ENCODE measurements around the gene WDR73. TPM values are rescaled to one million over a fixed set of nuclear protein-coding genes. Genes with fewer than 3 reads are reported as not detected.
A peak's percentile ranks its signal among the peaks of the same experiment; 100 is the strongest.

Gene WDR73
- total and polyA plus RNA-seq, 9 of the 15 experiments (the other 6 are each of a cell fraction or from before 2014, with no cell fraction given) = 9.2 to 25.4 (median 21.7) TPM

DNA sequence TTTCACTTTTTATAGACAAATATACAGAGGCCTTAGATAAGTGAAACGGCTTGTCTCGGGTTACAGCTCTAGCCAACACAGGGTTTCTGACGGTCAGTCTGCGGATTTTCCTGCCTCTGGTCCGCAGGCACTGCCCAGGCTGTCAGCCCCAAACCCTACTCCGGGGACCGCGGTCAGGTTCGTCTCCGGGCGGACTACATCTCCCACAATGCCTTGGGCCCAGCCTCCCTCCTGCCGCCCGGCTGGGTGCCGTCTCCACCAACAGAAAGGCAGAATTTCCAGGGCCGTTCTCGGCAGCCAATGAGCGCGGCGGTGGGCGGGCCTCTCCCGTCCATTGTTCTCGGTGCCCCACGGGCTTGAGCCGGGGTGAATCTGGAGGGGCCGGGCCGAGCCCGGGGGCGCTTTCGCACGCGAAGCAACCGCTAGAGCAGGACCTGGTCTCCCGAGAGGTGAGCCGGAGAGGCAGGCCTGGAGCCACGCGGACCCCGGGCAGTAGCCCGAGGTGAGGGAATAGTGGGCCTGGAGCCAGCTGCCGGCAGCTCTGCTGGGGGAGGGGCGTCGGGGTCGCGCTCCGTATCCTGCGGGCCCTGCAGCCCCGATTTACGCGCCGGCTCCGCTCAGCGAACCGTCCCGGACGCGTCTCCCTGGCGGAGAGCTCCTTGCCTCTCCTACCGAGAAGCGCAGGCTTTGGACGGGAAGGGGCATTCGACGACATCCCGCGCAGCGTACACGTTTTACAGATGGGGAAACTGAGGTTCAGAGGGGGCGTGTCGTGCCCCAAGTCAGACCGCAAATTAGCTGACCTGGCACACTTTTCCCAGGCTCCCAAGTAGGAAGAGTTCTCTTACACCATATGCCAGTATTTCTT, 53.2 kb downstream of the WDR73 start, which contains the start of gene ZSCAN2 (continued):
- TF ChIP-seq, protein P1, sequence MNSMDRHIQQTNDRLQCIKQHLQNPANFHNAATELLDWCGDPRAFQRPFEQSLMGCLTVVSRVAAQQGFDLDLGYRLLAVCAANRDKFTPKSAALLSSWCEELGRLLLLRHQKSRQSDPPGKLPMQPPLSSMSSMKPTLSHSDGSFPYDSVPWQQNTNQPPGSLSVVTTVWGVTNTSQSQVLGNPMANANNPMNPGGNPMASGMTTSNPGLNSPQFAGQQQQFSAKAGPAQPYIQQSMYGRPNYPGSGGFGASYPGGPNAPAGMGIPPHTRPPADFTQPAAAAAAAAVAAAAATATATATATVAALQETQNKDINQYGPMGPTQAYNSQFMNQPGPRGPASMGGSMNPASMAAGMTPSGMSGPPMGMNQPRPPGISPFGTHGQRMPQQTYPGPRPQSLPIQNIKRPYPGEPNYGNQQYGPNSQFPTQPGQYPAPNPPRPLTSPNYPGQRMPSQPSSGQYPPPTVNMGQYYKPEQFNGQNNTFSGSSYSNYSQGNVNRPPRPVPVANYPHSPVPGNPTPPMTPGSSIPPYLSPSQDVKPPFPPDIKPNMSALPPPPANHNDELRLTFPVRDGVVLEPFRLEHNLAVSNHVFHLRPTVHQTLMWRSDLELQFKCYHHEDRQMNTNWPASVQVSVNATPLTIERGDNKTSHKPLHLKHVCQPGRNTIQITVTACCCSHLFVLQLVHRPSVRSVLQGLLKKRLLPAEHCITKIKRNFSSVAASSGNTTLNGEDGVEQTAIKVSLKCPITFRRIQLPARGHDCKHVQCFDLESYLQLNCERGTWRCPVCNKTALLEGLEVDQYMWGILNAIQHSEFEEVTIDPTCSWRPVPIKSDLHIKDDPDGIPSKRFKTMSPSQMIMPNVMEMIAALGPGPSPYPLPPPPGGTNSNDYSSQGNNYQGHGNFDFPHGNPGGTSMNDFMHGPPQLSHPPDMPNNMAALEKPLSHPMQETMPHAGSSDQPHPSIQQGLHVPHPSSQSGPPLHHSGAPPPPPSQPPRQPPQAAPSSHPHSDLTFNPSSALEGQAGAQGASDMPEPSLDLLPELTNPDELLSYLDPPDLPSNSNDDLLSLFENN (IDR thresholded peaks at IDR 0.05; ENCODE audit: low read depth in 2 of 2, low read length in 2 of 2) = 0 out of 4 replicates have a peak, but pooled peaks of 1 of the 2 experiments have one; percentile 3
- peak in 1 of 2 experiments; percentile 36; a peak in 2 of 4 replicates for TF ChIP-seq HDAC1 (IDR thresholded peaks at IDR 0.05)
- TF ChIP-seq, protein P2, sequence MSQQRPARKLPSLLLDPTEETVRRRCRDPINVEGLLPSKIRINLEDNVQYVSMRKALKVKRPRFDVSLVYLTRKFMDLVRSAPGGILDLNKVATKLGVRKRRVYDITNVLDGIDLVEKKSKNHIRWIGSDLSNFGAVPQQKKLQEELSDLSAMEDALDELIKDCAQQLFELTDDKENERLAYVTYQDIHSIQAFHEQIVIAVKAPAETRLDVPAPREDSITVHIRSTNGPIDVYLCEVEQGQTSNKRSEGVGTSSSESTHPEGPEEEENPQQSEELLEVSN (IDR thresholded peaks at IDR 0.05; ENCODE audit: borderline replicate concordance in 1 of 2, extremely low read depth in 1 of 2, insufficient read depth in 1 of 2, insufficient read length in 1 of 2, low read depth in 1 of 2, low read length in 1 of 2, poor library complexity in 1 of 2, severe bottlenecking in 1 of 2) = peak in 1 of 2 experiments; percentile 31
- TF ChIP-seq MNT (conservative IDR thresholded peaks at IDR 0.05) = peak; percentile 87 to 93; a peak in 3 of 4 replicates
- no peak for TF ChIP-seq ZNF445 (CRISPR knock-in tag; IDR thresholded peaks at IDR 0.05; ENCODE audit: low read depth)
- TF ChIP-seq NCOA6 (IDR thresholded peaks at IDR 0.05) = peak; percentile 92
- TF ChIP-seq FOS (IDR thresholded peaks at IDR 0.05; ENCODE audit: extremely low read depth, insufficient read length) = peak; percentile 73
- peak; percentile 56 for TF ChIP-seq TAF1 (IDR thresholded peaks at IDR 0.05; ENCODE audit: control insufficient read depth, extremely low read depth, insufficient read depth, low read length, severe bottlenecking)
- TF ChIP-seq ZNF316 (IDR thresholded peaks at IDR 0.05) = peak; percentile 87
- TF ChIP-seq LCOR (CRISPR knock-in tag; IDR thresholded peaks at IDR 0.05) = peak; percentile 47; the same call in 1 of the 2 replicates
- TF ChIP-seq ZNF134 (CRISPR knock-in tag; conservative IDR thresholded peaks at IDR 0.05) = no peak
- peak; percentile 56 for TF ChIP-seq PHF20 (IDR thresholded peaks at IDR 0.05; ENCODE audit: partially characterized antibody)
- TF ChIP-seq TBP (optimal IDR thresholded peaks at IDR 0.05; ENCODE audit: low read depth, low read length) = peak; percentile 20
- peak; percentile 70; the same call in 1 of the 2 replicates for TF ChIP-seq PHF8 (IDR thresholded peaks at IDR 0.05; ENCODE audit: borderline replicate concordance, low read length)
- peak in 1 of 2 experiments; percentile 5; a peak in 1 of 4 replicates for TF ChIP-seq SIN3A (IDR thresholded peaks at IDR 0.05; ENCODE audit: borderline replicate concordance in 2 of 2, control insufficient read depth in 1 of 2, low read depth in 2 of 2, low read length in 2 of 2)
- TF ChIP-seq, protein P3, sequence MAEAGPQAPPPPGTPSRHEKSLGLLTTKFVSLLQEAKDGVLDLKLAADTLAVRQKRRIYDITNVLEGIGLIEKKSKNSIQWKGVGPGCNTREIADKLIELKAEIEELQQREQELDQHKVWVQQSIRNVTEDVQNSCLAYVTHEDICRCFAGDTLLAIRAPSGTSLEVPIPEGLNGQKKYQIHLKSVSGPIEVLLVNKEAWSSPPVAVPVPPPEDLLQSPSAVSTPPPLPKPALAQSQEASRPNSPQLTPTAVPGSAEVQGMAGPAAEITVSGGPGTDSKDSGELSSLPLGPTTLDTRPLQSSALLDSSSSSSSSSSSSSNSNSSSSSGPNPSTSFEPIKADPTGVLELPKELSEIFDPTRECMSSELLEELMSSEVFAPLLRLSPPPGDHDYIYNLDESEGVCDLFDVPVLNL (CRISPR knock-in tag; IDR thresholded peaks at IDR 0.05; ENCODE audit: low read depth) = no peak
- TF ChIP-seq PTTG1 (tag; IDR thresholded peaks at IDR 0.05; ENCODE audit: low read depth) = no peak
- peak; percentile 88 for TF ChIP-seq SP1 (CRISPR knock-in tag; IDR thresholded peaks at IDR 0.05)
